ENCODE data around the gene ARG1.
"Not testable (repeated sequence)": the region's sequence is repeated elsewhere in the genome, so short reads cannot be mapped to it uniquely, and the experiment has no call there.

The ARG1 gene

GRCh38 chr6:131572686-131573415 is at the start of gene ARG1:
ARG1 (plus strand) TSS chr6:131573226; CDS start chr6:131573283, 57 bp downstream.
- DNase-seq (ENCODE audit: low read depth): no peak

GRCh38 chr6:131523988-131524673 is 48.9 kb upstream of the ARG1 start:
- no peak for DNase-seq (ENCODE audit: low read depth)
- H3K4me3 ChIP-seq (ENCODE audit: low read depth, low read length): no peak overlapping the region

More at GRCh38 chr6:131572686-131573415, at the start of gene ARG1:
- no peak within 1 kb of the TSS for H3K4me3 ChIP-seq (ENCODE audit: low read depth, low read length)

GRCh38 chr6:131524695-131525336 is 48.2 kb upstream of the ARG1 start:
- H3K4me3 ChIP-seq (ENCODE audit: low read depth, low read length): no peak overlapping the region
- no peak for DNase-seq (ENCODE audit: low read depth)

GRCh38 chr6:131530936-131531335 is 42.1 kb upstream of the ARG1 start:
- not testable (repeated sequence) for H3K4me3 ChIP-seq (ENCODE audit: low read depth, low read length); DNase-seq (ENCODE audit: low read depth)

GRCh38 chr6:131531681-131532080 is 41.3 kb upstream of the ARG1 start:
- DNase-seq (ENCODE audit: low read depth); H3K4me3 ChIP-seq (ENCODE audit: low read depth, low read length): not testable (repeated sequence)

- no peak for DNase-seq (ENCODE audit: low read depth)
Measured at GRCh38 chr6:131532580-131533039, 40.4 kb upstream of the ARG1 start.

GRCh38 chr6:131538615-131539014 is 34.4 kb upstream of the ARG1 start:
- H3K4me3 ChIP-seq (ENCODE audit: low read depth, low read length); DNase-seq (ENCODE audit: low read depth): not testable (repeated sequence)

More at GRCh38 chr6:131532580-131533039, 40.4 kb upstream of the ARG1 start:
- H3K4me3 ChIP-seq (ENCODE audit: low read depth, low read length): no peak overlapping the region

GRCh38 chr6:131545317-131545716 is 27.7 kb upstream of the ARG1 start:
- H3K4me3 ChIP-seq (ENCODE audit: low read depth, low read length): no peak overlapping the region
- no peak for DNase-seq (ENCODE audit: low read depth)

- no peak overlapping the region for H3K4me3 ChIP-seq (ENCODE audit: low read depth, low read length)
- no peak for DNase-seq (ENCODE audit: low read depth)
Measured at GRCh38 chr6:131547488-131547887, 25.5 kb upstream of the ARG1 start.

GRCh38 chr6:131548441-131548840 is 24.6 kb upstream of the ARG1 start:
- no peak overlapping the region for H3K4me3 ChIP-seq (ENCODE audit: low read depth, low read length)
- DNase-seq (ENCODE audit: low read depth): no peak

- no peak for DNase-seq (ENCODE audit: low read depth)
- H3K4me3 ChIP-seq (ENCODE audit: low read depth, low read length): no peak overlapping the region
Measured at GRCh38 chr6:131549811-131550210, 23.2 kb upstream of the ARG1 start.

- no peak overlapping the region for H3K4me3 ChIP-seq (ENCODE audit: low read depth, low read length)
- DNase-seq (ENCODE audit: low read depth): no peak
Measured at GRCh38 chr6:131551902-131552301, 21.1 kb upstream of the ARG1 start.

- no peak overlapping the region for H3K4me3 ChIP-seq (ENCODE audit: low read depth, low read length)
- no peak for DNase-seq (ENCODE audit: low read depth)
Measured at GRCh38 chr6:131552572-131552971, 20.5 kb upstream of the ARG1 start.

GRCh38 chr6:131555992-131556391 is 17.0 kb upstream of the ARG1 start:
- no peak for DNase-seq (ENCODE audit: low read depth)
- no peak overlapping the region for H3K4me3 ChIP-seq (ENCODE audit: low read depth, low read length)

GRCh38 chr6:131558922-131559321 is 14.1 kb upstream of the ARG1 start:
- DNase-seq (ENCODE audit: low read depth): no peak
- no peak overlapping the region for H3K4me3 ChIP-seq (ENCODE audit: low read depth, low read length)

GRCh38 chr6:131561925-131562707 is 10.9 kb upstream of the ARG1 start:
- no peak overlapping the region for H3K4me3 ChIP-seq (ENCODE audit: low read depth, low read length)
- DNase-seq (ENCODE audit: low read depth): no peak

GRCh38 chr6:131565056-131565455 is 8.0 kb upstream of the ARG1 start:
- DNase-seq (ENCODE audit: low read depth): no peak
- H3K4me3 ChIP-seq (ENCODE audit: low read depth, low read length): no peak overlapping the region

GRCh38 chr6:131568726-131569125 is 4.3 kb upstream of the ARG1 start:
- no peak for DNase-seq (ENCODE audit: low read depth)
- no peak overlapping the region for H3K4me3 ChIP-seq (ENCODE audit: low read depth, low read length)

- no peak overlapping the region for H3K4me3 ChIP-seq (ENCODE audit: low read depth, low read length)
- no peak for DNase-seq (ENCODE audit: low read depth)
Measured at GRCh38 chr6:131574133-131574532, 1.1 kb downstream of the ARG1 start.

GRCh38 chr6:131574686-131575085 is 1.7 kb downstream of the ARG1 start:
- no peak for DNase-seq (ENCODE audit: low read depth)
- H3K4me3 ChIP-seq (ENCODE audit: low read depth, low read length): no peak overlapping the region
